HCT116 (cell line): ENCODE measurements around the gene RAB37. TPM values are rescaled to one million over a fixed set of nuclear protein-coding genes. Genes with fewer than 3 reads are reported as not detected.

ENCODE experiments used
- ATAC-seq: fragments of 200-7000 bp; cut with Tn5 transposase; 2 replicates; pipeline ENCODE4 v1.9.1; 2020; ENCODE audit warnings: mild to moderate bottlenecking, moderate library complexity
- BruUV-seq: library from RNA; stranded (reverse); fragments of 400-500 nt; replicated peaks from 2 replicates; lab custom pipeline; 2021; lab: Mats Ljungman, UMichigan
- CTCF ChIA-PET: fragments of 300-600 bp; sonication (Branson Sonifier 250); formaldehyde crosslinking; loops from one replicate; lab custom pipeline; 2021; ENCODE audit warnings: antibody characterized with exemption; lab: Charles Lee
- POLR2A ChIA-PET: fragments of 300-600, 350-600 bp; sonication (Branson Sonifier 250); formaldehyde crosslinking; loops from one replicate; lab custom pipeline; 2021; ENCODE audit warnings: antibody characterized with exemption; lab: Charles Lee
- RAD21 ChIA-PET, 2 experiments: fragments of 300-600 bp; sonication (Branson Sonifier 250); formaldehyde crosslinking; loops; one replicate each; lab custom pipeline; 2023; ENCODE audit warnings: low total read pairs in 2 of 2; ENCODE audit not compliant: uncharacterized antibody in 2 of 2, unreplicated experiment in 2 of 2, low non-redundant PET in 1 of 2; lab: Charles Lee
- DNase-seq: peaks from one replicate; pipeline ENCODE4 v3.0.0-alpha.2; 2010; ENCODE audit warnings: low read depth, low spot score
- H2AFZ ChIP-seq: fragments of 200-600 bp; shearing (Covaris generic), sonication (generic); 2 replicates; pipeline ENCODE4 v1.6.1; 2017; ENCODE audit warnings: low read depth, mixed run types, mixed read lengths, antibody characterized with exemption, low read length; ENCODE audit not compliant: poor library complexity, severe bottlenecking
- H3K27ac ChIP-seq: 2 replicates; pipeline ENCODE4 v1.5.1; 2012; ENCODE audit warnings: low read depth, low read length
- H3K27me3 ChIP-seq: fragments of 200-600 bp; sonication (generic); 2 replicates; pipeline ENCODE4 v1.6.1; 2016; ENCODE audit warnings: mixed run types, low read length, mixed read lengths; ENCODE audit not compliant: insufficient read depth
- H3K36me3 ChIP-seq, 2 experiments: fragments of 200-500 bp in 1 of 2; fragments of 200-600 bp in 1 of 2; sonication (Bioruptor generic) in 1 of 2; sonication (generic) in 1 of 2; 2 replicates each; pipeline versions ENCODE4 v1.5.1 to v1.6.1; 2014 to 2016; ENCODE audit warnings: low read length in 2 of 2, inconsistent platforms in 1 of 2, mixed read lengths in 1 of 2, mixed run types in 1 of 2; ENCODE audit not compliant: insufficient read depth in 2 of 2, control insufficient read depth in 1 of 2
- H3K4me1 ChIP-seq, 2 experiments: fragments of 200-600 bp in 1 of 2; sonication (generic) in 1 of 2; 2 replicates each; pipeline versions ENCODE4 v1.5.1 to v1.6.1; 2012 to 2017; ENCODE audit warnings: low read length in 2 of 2, inconsistent platforms in 1 of 2, mild to moderate bottlenecking in 1 of 2, mixed read lengths in 1 of 2, mixed run types in 1 of 2, moderate library complexity in 1 of 2; ENCODE audit not compliant: insufficient read depth in 2 of 2, control insufficient read depth in 1 of 2
- H3K4me2 ChIP-seq: fragments of 200-600 bp; sonication (generic); 2 replicates; pipeline ENCODE4 v1.6.1; 2017; ENCODE audit warnings: mixed run types, low read length, mixed read lengths
- H3K4me3 ChIP-seq, 2 experiments: fragments of 200-600 bp in 1 of 2; sonication (generic) in 1 of 2; replicated peaks in 1 of 2; 2 replicates each; pipeline ENCODE4 v1.5.1; 2011 to 2016; ENCODE audit warnings: low read length in 2 of 2, control low read depth in 1 of 2, low read depth in 1 of 2, mild to moderate bottlenecking in 1 of 2, mixed read lengths in 1 of 2, mixed run types in 1 of 2
- H3K79me2 ChIP-seq: fragments of 200-600 bp; sonication (generic); 2 replicates; pipeline ENCODE4 v1.6.1; 2017; ENCODE audit warnings: mild to moderate bottlenecking, mixed run types, low read length, moderate library complexity, mixed read lengths; ENCODE audit not compliant: insufficient read depth
- H3K9ac ChIP-seq: fragments of 200-600 bp; sonication (generic); 2 replicates; pipeline ENCODE4 v1.6.1; 2016; ENCODE audit warnings: low read length, mixed read lengths
- H3K9me2 ChIP-seq: fragments of 200-600 bp; sonication (generic), shearing (Covaris generic); 2 replicates; pipeline ENCODE4 v1.6.1; 2017; ENCODE audit warnings: mixed run types, mild to moderate bottlenecking, moderate library complexity; ENCODE audit not compliant: insufficient read depth
- H3K9me3 ChIP-seq, 2 experiments: fragments of 200-500 bp in 1 of 2; fragments of 200-600 bp in 1 of 2; sonication (Bioruptor generic) in 1 of 2; sonication (generic) in 1 of 2; 2 replicates each; pipeline ENCODE4 v1.6.1; 2014 to 2017; ENCODE audit warnings: low read length in 2 of 2, mixed read lengths in 2 of 2, inconsistent platforms in 1 of 2, low read depth in 1 of 2, mild to moderate bottlenecking in 1 of 2, mixed run types in 1 of 2, moderate library complexity in 1 of 2; ENCODE audit not compliant: control insufficient read depth in 1 of 2, insufficient read depth in 1 of 2
- H4K20me1 ChIP-seq: fragments of 200-600 bp; sonication (generic), shearing (Covaris generic); 2 replicates; pipeline ENCODE4 v1.6.1; 2017; ENCODE audit warnings: mixed run types, mild to moderate bottlenecking, moderate library complexity; ENCODE audit not compliant: insufficient read depth
- CBX3 ChIP-seq: IDR thresholded peaks from 2 replicates; pipeline ENCODE4 v1.6.1; 2012; ENCODE audit warnings: low read depth
- EZH2 ChIP-seq: fragments of 200-600 bp; sonication (generic); IDR thresholded peaks from 2 replicates; pipeline ENCODE4 v1.6.1; 2017; ENCODE audit warnings: antibody characterized with exemption, mixed run types
- FOSL1 ChIP-seq: IDR thresholded peaks from 2 replicates; pipeline ENCODE4 v1.6.1; 2012; ENCODE audit warnings: low read depth
- POLR2A ChIP-seq: IDR thresholded peaks from 2 replicates; pipeline ENCODE4 v1.7.0; 2011; ENCODE audit warnings: borderline replicate concordance; ENCODE audit not compliant: insufficient read depth, insufficient read length; ENCODE audit errors: extremely low read depth
- POLR2AphosphoS5 ChIP-seq: IDR thresholded peaks from 2 replicates; pipeline ENCODE4 v1.6.1; 2011; ENCODE audit warnings: mild to moderate bottlenecking, low read depth, low read length, moderate library complexity
- RAD21 ChIP-seq: IDR thresholded peaks from 2 replicates; pipeline ENCODE4 v1.6.1; 2012; ENCODE audit warnings: low read depth, mild to moderate bottlenecking
- TCF7L2 ChIP-seq: IDR thresholded peaks from 2 replicates; pipeline ENCODE4 v1.7.0; 2011; ENCODE audit warnings: borderline replicate concordance, inconsistent platforms; ENCODE audit not compliant: insufficient read depth, insufficient read length; ENCODE audit errors: extremely low read depth
- YY1 ChIP-seq: IDR thresholded peaks from 2 replicates; pipeline ENCODE4 v1.6.1; 2011; ENCODE audit warnings: low read length, low read depth, moderate library complexity, mild to moderate bottlenecking; ENCODE audit not compliant: insufficient replicate concordance; ENCODE audit errors: extremely low read depth
- ZFX ChIP-seq: fragments of 450-650 bp; IDR thresholded peaks from 2 replicates; pipeline ENCODE4 v1.6.1; 2017
- intact Hi-C: fragments of 100-400 bp; cut with micrococcal nuclease; formaldehyde crosslinking; loops from 2 replicates; pipeline ENCODE4 v1.10.0; 2022
- total RNA-seq: library from RNA; stranded (reverse); gene quantifications from one replicate; pipeline ENCODE4 v1.2.1, GENCODE V29; 2021; ENCODE audit not compliant: unreplicated experiment
- TF ChIP-seq, protein P1 (sequence below): IDR thresholded peaks from 2 replicates; pipeline ENCODE4 v1.6.1; 2011; ENCODE audit warnings: mild to moderate bottlenecking, low read length, moderate library complexity; ENCODE audit not compliant: insufficient replicate concordance; ENCODE audit errors: extremely low read depth
- TF ChIP-seq, protein P2 (sequence below): IDR thresholded peaks from 2 replicates; pipeline ENCODE4 v1.6.1; 2012; ENCODE audit warnings: low read depth

RAB37 gene
- total RNA-seq, 1 experiment from 2014 or later, result 8.2 TPM

DNA sequence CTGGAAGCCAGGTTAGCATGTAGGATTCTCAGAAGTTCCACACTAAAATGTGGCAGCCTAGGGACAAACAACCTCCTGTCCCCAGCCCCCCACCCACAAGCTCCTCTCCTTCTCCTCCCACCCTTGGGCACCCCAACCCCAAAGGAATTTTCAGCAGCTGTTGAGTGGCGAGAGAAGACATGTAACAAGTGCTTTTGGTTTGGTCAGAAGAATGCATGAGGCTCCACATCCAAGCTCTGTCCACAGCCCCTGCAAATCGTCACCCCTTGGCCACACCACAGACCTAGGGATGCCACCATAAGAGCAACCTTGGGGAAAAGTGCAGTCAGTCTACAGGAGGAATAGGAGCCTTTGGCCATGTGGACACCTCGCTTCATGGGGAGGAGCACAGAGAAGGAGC, 11.9 kb upstream of the RAB37 start (continued):
- TF ChIP-seq, protein P1, sequence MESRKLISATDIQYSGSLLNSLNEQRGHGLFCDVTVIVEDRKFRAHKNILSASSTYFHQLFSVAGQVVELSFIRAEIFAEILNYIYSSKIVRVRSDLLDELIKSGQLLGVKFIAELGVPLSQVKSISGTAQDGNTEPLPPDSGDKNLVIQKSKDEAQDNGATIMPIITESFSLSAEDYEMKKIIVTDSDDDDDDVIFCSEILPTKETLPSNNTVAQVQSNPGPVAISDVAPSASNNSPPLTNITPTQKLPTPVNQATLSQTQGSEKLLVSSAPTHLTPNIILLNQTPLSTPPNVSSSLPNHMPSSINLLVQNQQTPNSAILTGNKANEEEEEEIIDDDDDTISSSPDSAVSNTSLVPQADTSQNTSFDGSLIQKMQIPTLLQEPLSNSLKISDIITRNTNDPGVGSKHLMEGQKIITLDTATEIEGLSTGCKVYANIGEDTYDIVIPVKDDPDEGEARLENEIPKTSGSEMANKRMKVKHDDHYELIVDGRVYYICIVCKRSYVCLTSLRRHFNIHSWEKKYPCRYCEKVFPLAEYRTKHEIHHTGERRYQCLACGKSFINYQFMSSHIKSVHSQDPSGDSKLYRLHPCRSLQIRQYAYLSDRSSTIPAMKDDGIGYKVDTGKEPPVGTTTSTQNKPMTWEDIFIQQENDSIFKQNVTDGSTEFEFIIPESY, result no peak
- no peak for TF ChIP-seq EZH2
- TF ChIP-seq POLR2AphosphoS5, result no peak
- no peak for TF ChIP-seq RAD21
- TF ChIP-seq CBX3, result no peak
- TF ChIP-seq TCF7L2, result no peak
- no peak for TF ChIP-seq ZFX

DNA sequence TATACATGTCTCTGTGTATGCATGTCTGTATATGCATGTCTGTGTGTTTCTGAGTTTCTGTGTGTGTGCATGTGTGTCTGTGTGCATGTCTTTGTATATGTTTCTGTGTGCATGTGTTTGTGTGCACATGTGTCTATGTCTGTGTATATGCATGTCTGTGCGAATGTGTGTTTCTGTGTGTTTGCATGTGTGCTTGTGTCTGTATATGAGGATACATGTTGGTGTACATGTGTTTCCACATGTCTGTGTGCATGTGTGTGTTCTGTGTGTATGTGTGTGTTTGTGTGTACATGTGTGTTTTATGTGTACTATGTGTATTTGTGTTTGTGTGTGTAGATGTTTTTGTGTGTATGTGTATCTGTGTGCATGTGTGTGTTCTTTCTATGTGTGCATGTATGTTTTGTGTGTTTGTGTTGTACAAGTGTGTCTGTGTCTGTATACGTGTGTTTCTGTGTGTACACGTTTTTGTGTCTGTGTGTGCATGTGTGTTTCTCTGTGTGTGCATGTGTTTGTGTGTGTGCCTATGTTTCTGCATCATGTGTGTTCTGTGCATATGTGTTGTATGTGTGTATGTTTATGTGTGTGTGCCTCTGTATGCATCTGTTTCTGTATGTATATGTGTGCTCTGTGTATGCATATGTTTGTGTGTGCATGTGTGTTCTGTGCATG, 8.9 kb upstream of the RAB37 start:
- H3K4me2 ChIP-seq, result no peak overlapping the region
- ATAC-seq, result no peak
- no peaks in the 10 kb centered on the region for H3K9me2 ChIP-seq
- H3K27me3 ChIP-seq, result no peaks in the 10 kb centered on the region
- no peaks in the 10 kb centered on the region for H3K36me3 ChIP-seq
- intact Hi-C loops, result no loop called here
- peaks cover 0 to 5% of the 10 kb centered on the region in 2 experiments; a peak in 1 of 4 replicates for H3K9me3 ChIP-seq
- no peaks in the 10 kb centered on the region for H3K79me2 ChIP-seq
- H3K9ac ChIP-seq, result no peak overlapping the region
- H3K4me1 ChIP-seq, result no peaks in the 10 kb centered on the region
- ChIA-PET CTCF (no interaction called here), POLR2A (no interaction called here)
- no TSS peak for BruUV-seq
- no peak overlapping the region for H3K4me3 ChIP-seq
- TF ChIP-seq CBX3 (no peak), FOSL1 (no peak), EZH2 (no peak), YY1 (no peak), POLR2A (no peak)
- TF ChIP-seq, protein P2, sequence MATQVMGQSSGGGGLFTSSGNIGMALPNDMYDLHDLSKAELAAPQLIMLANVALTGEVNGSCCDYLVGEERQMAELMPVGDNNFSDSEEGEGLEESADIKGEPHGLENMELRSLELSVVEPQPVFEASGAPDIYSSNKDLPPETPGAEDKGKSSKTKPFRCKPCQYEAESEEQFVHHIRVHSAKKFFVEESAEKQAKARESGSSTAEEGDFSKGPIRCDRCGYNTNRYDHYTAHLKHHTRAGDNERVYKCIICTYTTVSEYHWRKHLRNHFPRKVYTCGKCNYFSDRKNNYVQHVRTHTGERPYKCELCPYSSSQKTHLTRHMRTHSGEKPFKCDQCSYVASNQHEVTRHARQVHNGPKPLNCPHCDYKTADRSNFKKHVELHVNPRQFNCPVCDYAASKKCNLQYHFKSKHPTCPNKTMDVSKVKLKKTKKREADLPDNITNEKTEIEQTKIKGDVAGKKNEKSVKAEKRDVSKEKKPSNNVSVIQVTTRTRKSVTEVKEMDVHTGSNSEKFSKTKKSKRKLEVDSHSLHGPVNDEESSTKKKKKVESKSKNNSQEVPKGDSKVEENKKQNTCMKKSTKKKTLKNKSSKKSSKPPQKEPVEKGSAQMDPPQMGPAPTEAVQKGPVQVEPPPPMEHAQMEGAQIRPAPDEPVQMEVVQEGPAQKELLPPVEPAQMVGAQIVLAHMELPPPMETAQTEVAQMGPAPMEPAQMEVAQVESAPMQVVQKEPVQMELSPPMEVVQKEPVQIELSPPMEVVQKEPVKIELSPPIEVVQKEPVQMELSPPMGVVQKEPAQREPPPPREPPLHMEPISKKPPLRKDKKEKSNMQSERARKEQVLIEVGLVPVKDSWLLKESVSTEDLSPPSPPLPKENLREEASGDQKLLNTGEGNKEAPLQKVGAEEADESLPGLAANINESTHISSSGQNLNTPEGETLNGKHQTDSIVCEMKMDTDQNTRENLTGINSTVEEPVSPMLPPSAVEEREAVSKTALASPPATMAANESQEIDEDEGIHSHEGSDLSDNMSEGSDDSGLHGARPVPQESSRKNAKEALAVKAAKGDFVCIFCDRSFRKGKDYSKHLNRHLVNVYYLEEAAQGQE, result no peak
- TF ChIP-seq, all 23 proteins: peak for 0
- RAD21 ChIA-PET, result no interaction called here
- no peak overlapping the region for H2AFZ ChIP-seq
- H4K20me1 ChIP-seq, result no peaks in the 10 kb centered on the region
- H3K27ac ChIP-seq, result no peak overlapping the region
- no peak for DNase-seq
